WTC11 (cell line): ENCODE data around the gene CLUH. TPM values are rescaled to one million over a fixed set of nuclear protein-coding genes. Genes with fewer than 3 reads are reported as not detected.

Source experiments
- ATAC-seq: fragments of 200-7000 bp; cut with Tn5 transposase; 2 replicates; pipeline ENCODE4 v1.10.0; 2021; ENCODE audit warnings: mild to moderate bottlenecking, moderate library complexity
- CTCF ChIA-PET: fragments of 300-600 bp; sonication (Branson Sonifier 250); formaldehyde crosslinking; loops from one replicate; lab custom pipeline; 2021; ENCODE audit warnings: antibody characterized with exemption; lab: Charles Lee
- POLR2A ChIA-PET: fragments of 350-600 bp; sonication (Branson Sonifier 250); formaldehyde crosslinking; loops from one replicate; lab custom pipeline; 2021; ENCODE audit warnings: antibody characterized with exemption; lab: Charles Lee
- DNase-seq: peaks from one replicate; pipeline ENCODE4 v3.0.0; 2021; ENCODE audit warnings: low spot score
- H3K27ac Mint-ChIP-seq: 2 replicates; pipeline ENCODE4 v1.8.0; 2021; ENCODE audit warnings: mixed read lengths
- H3K27me3 Mint-ChIP-seq: 2 replicates; pipeline ENCODE4 v1.8.0; 2021; ENCODE audit warnings: low read depth, mild to moderate bottlenecking, moderate library complexity, mixed read lengths
- H3K36me3 Mint-ChIP-seq: 2 replicates; pipeline ENCODE4 v1.8.0; 2021; ENCODE audit warnings: mixed read lengths
- H3K4me1 Mint-ChIP-seq: 2 replicates; pipeline ENCODE4 v1.8.0; 2022; ENCODE audit warnings: mixed read lengths
- H3K4me3 Mint-ChIP-seq: 2 replicates; pipeline ENCODE4 v1.8.0; 2021; ENCODE audit warnings: mild to moderate bottlenecking, moderate library complexity, mixed read lengths
- H3K9me3 Mint-ChIP-seq: 2 replicates; pipeline ENCODE4 v1.8.0; 2021; ENCODE audit warnings: mixed read lengths
- ATF6 ChIP-seq: sonication (generic); formaldehyde crosslinking; IDR thresholded peaks from 2 replicates; pipeline ENCODE4 v1.8.1; 2023; ENCODE audit warnings: mild to moderate bottlenecking, missing genetic modification reagents
- CTCF ChIP-seq: fragments of 200-600 bp; IDR thresholded peaks from 2 replicates; pipeline ENCODE4 v1.8.0; 2022; ENCODE audit warnings: antibody characterized with exemption
- EMX1 ChIP-seq: fragments of 250-450 bp; sonication (Bioruptor Pico); IDR thresholded peaks from 2 replicates; pipeline ENCODE4 v1.8.0; 2021; ENCODE audit warnings: mild to moderate bottlenecking
- FOXK1 ChIP-seq: sonication (generic); formaldehyde crosslinking; IDR thresholded peaks from 2 replicates; pipeline ENCODE4 v1.8.0; 2022; ENCODE audit warnings: mild to moderate bottlenecking, moderate library complexity, missing genetic modification reagents
- IRF2 ChIP-seq: sonication (generic); formaldehyde crosslinking; IDR thresholded peaks from 2 replicates; pipeline ENCODE4 v1.8.0; 2022; ENCODE audit warnings: low read depth, missing genetic modification reagents, borderline replicate concordance
- KAT7 ChIP-seq: sonication (generic); formaldehyde crosslinking; IDR thresholded peaks from 2 replicates; pipeline ENCODE4 v1.8.1; 2023; ENCODE audit warnings: missing genetic modification reagents, mild to moderate bottlenecking, borderline replicate concordance
- MXD4 ChIP-seq: fragments of 250-450 bp; sonication (Bioruptor Pico); IDR thresholded peaks from 2 replicates; pipeline ENCODE4 v1.8.0; 2021; ENCODE audit warnings: mild to moderate bottlenecking, moderate library complexity, borderline replicate concordance
- NFATC4 ChIP-seq: fragments of 250-450 bp; sonication (Bioruptor Pico); IDR thresholded peaks from 2 replicates; pipeline ENCODE4 v1.9.0; 2021; ENCODE audit warnings: mild to moderate bottlenecking
- NR1H2 ChIP-seq: sonication (generic); formaldehyde crosslinking; IDR thresholded peaks from 2 replicates; pipeline ENCODE4 v1.9.0; 2021; ENCODE audit warnings: mild to moderate bottlenecking, moderate library complexity, missing genetic modification reagents
- PREB ChIP-seq: sonication (generic); formaldehyde crosslinking; IDR thresholded peaks from 2 replicates; pipeline ENCODE4 v1.8.1; 2022; ENCODE audit warnings: mild to moderate bottlenecking, missing genetic modification reagents, moderate library complexity, borderline replicate concordance
- SOX15 ChIP-seq: fragments of 250-450 bp; sonication (Bioruptor Pico); IDR thresholded peaks from 2 replicates; pipeline ENCODE4 v1.9.0; 2021; ENCODE audit warnings: mild to moderate bottlenecking
- USF1 ChIP-seq: sonication (generic); formaldehyde crosslinking; IDR thresholded peaks from 2 replicates; pipeline ENCODE4 v1.8.0; 2022; ENCODE audit warnings: mild to moderate bottlenecking, missing genetic modification reagents
- ZNF121 ChIP-seq: sonication (generic); formaldehyde crosslinking; IDR thresholded peaks from 2 replicates; pipeline ENCODE4 v1.8.0; 2023; ENCODE audit warnings: missing genetic modification reagents
- total RNA-seq: library from RNA; stranded (reverse); gene quantifications from 3 replicates; pipeline ENCODE4 v1.2.3, GENCODE V29; 2021

Gene CLUH
- total RNA-seq, 1 experiment from 2014 or later, result 105 TPM

GRCh38 chr17:2704890-2705248 lies 6.7 kb downstream of the CLUH start (continued):
- TF ChIP-seq USF1 (CRISPR knock-in tag) (no peak), PREB (CRISPR knock-in tag) (no peak)

- peaks cover 27% of the 10 kb centered on the region for H3K4me1 Mint-ChIP-seq
- DNase-seq (peak; percentile 12), ATAC-seq (no peak)
- H3K27ac Mint-ChIP-seq, result peak overlapping the region; percentile 57; the same call in 1 of the 2 replicates
- ChIA-PET POLR2A (no interaction called here), CTCF (interaction anchor here (0.6 to 1.0 kb wide), 4 partner anchors 17 to 322 kb away, joined by 3 to 4 read pairs (median 4); no protein-coding TSS in a partner anchor)
- H3K36me3 Mint-ChIP-seq, result peaks cover 14% of the 10 kb centered on the region
- H3K9me3 Mint-ChIP-seq, result no peaks in the 10 kb centered on the region
- TF ChIP-seq EMX1 (CRISPR knock-in tag) (no peak), ZNF121 (CRISPR knock-in tag) (no peak), CTCF (no peak), NFATC4 (CRISPR knock-in tag) (no peak), IRF2 (CRISPR knock-in tag) (no peak), ATF6 (no peak), MXD4 (CRISPR knock-in tag) (no peak), SOX15 (CRISPR knock-in tag) (no peak), FOXK1 (CRISPR knock-in tag) (no peak), PREB (CRISPR knock-in tag) (no peak)
- no peaks in the 10 kb centered on the region for H3K27me3 Mint-ChIP-seq
- no peak overlapping the region for H3K4me3 Mint-ChIP-seq
Observed at GRCh38 chr17:2704031-2704889, 7.3 kb downstream of the CLUH start.

GRCh38 chr17:2703606-2704005 lies 8.0 kb downstream of the CLUH start:
- H3K9me3 Mint-ChIP-seq, result no peaks in the 10 kb centered on the region
- H3K36me3 Mint-ChIP-seq, result peaks cover 14% of the 10 kb centered on the region
- ATAC-seq (no peak), DNase-seq (no peak)
- no peaks in the 10 kb centered on the region for H3K27me3 Mint-ChIP-seq
- ChIA-PET POLR2A (no interaction called here), CTCF (interaction anchor here (1.9 kb wide), 1 partner anchor 321 kb away, joined by 9 read pairs; no protein-coding TSS in a partner anchor)
- TF ChIP-seq NR1H2 (CRISPR knock-in tag) (no peak), MXD4 (CRISPR knock-in tag) (no peak), KAT7 (CRISPR knock-in tag) (no peak), IRF2 (CRISPR knock-in tag) (no peak)
- no peak overlapping the region for H3K27ac Mint-ChIP-seq
- H3K4me3 Mint-ChIP-seq, result no peak overlapping the region
- peaks cover 20% of the 10 kb centered on the region for H3K4me1 Mint-ChIP-seq
